GM12872 (cell line): Measurements from ENCODE around the gene PTPRQ.

Experiments used
- CTCF ChIP-seq: IDR thresholded peaks from 3 replicates; pipeline ENCODE4 v1.5.1; 2011; ENCODE audit warnings: low read depth, mild to moderate bottlenecking, low read length, moderate library complexity; ENCODE audit not compliant: insufficient read depth

PTPRQ gene

GRCh38 chr12:80648881-80649280 is 204.8 kb downstream of the PTPRQ start:
- TF ChIP-seq CTCF, result no peak

GRCh38 chr12:80655751-80656150 is 211.7 kb downstream of the PTPRQ start:
- TF ChIP-seq CTCF, result no peak

GRCh38 chr12:80659512-80660063 is 215.6 kb downstream of the PTPRQ start:
- TF ChIP-seq CTCF, result no peak

- no peak for TF ChIP-seq CTCF
Observed at GRCh38 chr12:80662586-80662985, 218.6 kb downstream of the PTPRQ start.

- TF ChIP-seq CTCF, result no peak
Observed at GRCh38 chr12:80670214-80670613, 226.2 kb downstream of the PTPRQ start.

GRCh38 chr12:80676856-80677255 is 232.8 kb downstream of the PTPRQ start:
- no peak for TF ChIP-seq CTCF

- TF ChIP-seq CTCF, result no peak
Observed at GRCh38 chr12:80677994-80678393, 234.0 kb downstream of the PTPRQ start.
